HEK293 (cell line): ENCODE results near the gene EMC7.

Experiments
- FEZF1 ChIP-seq: fragments of 450-650 bp; formaldehyde crosslinking; IDR thresholded peaks from 2 replicates; pipeline ENCODE4 v1.5.1; 2016; ENCODE audit warnings: missing biosample characterization, missing genetic modification characterization
- GLI4 ChIP-seq: fragments of 450-650 bp; formaldehyde crosslinking; IDR thresholded peaks from 2 replicates; pipeline ENCODE4 v1.5.1; 2016; ENCODE audit warnings: missing biosample characterization, missing genetic modification characterization
- GLIS1 ChIP-seq: fragments of 450-650 bp; formaldehyde crosslinking; IDR thresholded peaks from 2 replicates; pipeline ENCODE4 v1.5.1; 2016; ENCODE audit warnings: missing biosample characterization, missing genetic modification characterization
- HOXA7 ChIP-seq: sonication (generic); formaldehyde crosslinking; IDR thresholded peaks from 2 replicates; pipeline ENCODE4 v1.8.1; 2022; ENCODE audit warnings: missing genetic modification reagents, borderline replicate concordance
- HOXC10 ChIP-seq: sonication (generic); formaldehyde crosslinking; IDR thresholded peaks from 2 replicates; pipeline ENCODE4 v1.8.1; 2023; ENCODE audit warnings: mild to moderate bottlenecking, missing genetic modification reagents
- INSM2 ChIP-seq: fragments of 450-650 bp; formaldehyde crosslinking; IDR thresholded peaks from 2 replicates; pipeline ENCODE4 v1.5.1; 2016; ENCODE audit warnings: missing biosample characterization, missing genetic modification characterization
- KLF17 ChIP-seq: fragments of 450-650 bp; formaldehyde crosslinking; IDR thresholded peaks from 2 replicates; pipeline ENCODE4 v1.5.1; 2016; ENCODE audit warnings: missing biosample characterization, missing genetic modification characterization
- REPIN1 ChIP-seq: fragments of 450-650 bp; formaldehyde crosslinking; IDR thresholded peaks from 2 replicates; pipeline ENCODE4 v1.5.1; 2017; ENCODE audit warnings: missing biosample characterization, missing genetic modification characterization, low read depth
- SP3 ChIP-seq: fragments of 450-650 bp; formaldehyde crosslinking; IDR thresholded peaks from 2 replicates; pipeline ENCODE4 v1.5.1; 2016; ENCODE audit warnings: missing biosample characterization, missing genetic modification characterization
- ZBTB20 ChIP-seq: fragments of 450-650 bp; formaldehyde crosslinking; IDR thresholded peaks from 2 replicates; pipeline ENCODE4 v1.5.1; 2016; ENCODE audit warnings: missing biosample characterization, missing genetic modification characterization
- ZBTB44 ChIP-seq: fragments of 450-650 bp; IDR thresholded peaks from 2 replicates; pipeline ENCODE4 v1.5.1; 2018; ENCODE audit warnings: missing biosample characterization, mild to moderate bottlenecking, missing genetic modification characterization
- ZBTB48 ChIP-seq: fragments of 450-650 bp; formaldehyde crosslinking; IDR thresholded peaks from 2 replicates; pipeline ENCODE4 v1.5.1; 2016; ENCODE audit warnings: missing biosample characterization, missing genetic modification characterization
- ZBTB6 ChIP-seq: fragments of 450-650 bp; formaldehyde crosslinking; IDR thresholded peaks from 2 replicates; pipeline ENCODE4 v1.5.1; 2017; ENCODE audit warnings: missing biosample characterization, missing genetic modification characterization
- ZFHX2 ChIP-seq: fragments of 450-650 bp; formaldehyde crosslinking; conservative IDR thresholded peaks from 2 replicates; pipeline ENCODE4 v1.5.1; 2016; ENCODE audit warnings: missing biosample characterization, missing genetic modification characterization
- ZFP37 ChIP-seq: fragments of 450-650 bp; formaldehyde crosslinking; IDR thresholded peaks from 2 replicates; pipeline ENCODE4 v1.5.1; 2016; ENCODE audit warnings: missing biosample characterization, missing genetic modification characterization
- ZNF155 ChIP-seq: fragments of 450-650 bp; formaldehyde crosslinking; IDR thresholded peaks from 2 replicates; pipeline ENCODE4 v1.5.1; 2016; ENCODE audit warnings: missing biosample characterization, missing genetic modification characterization
- ZNF18 ChIP-seq: fragments of 450-650 bp; formaldehyde crosslinking; IDR thresholded peaks from 2 replicates; pipeline ENCODE4 v1.5.1; 2016; ENCODE audit warnings: missing biosample characterization, missing genetic modification characterization
- ZNF202 ChIP-seq: fragments of 450-650 bp; formaldehyde crosslinking; IDR thresholded peaks from 2 replicates; pipeline ENCODE4 v1.5.1; 2016; ENCODE audit warnings: missing biosample characterization, missing genetic modification characterization, borderline replicate concordance
- ZNF221 ChIP-seq: fragments of 450-650 bp; formaldehyde crosslinking; IDR thresholded peaks from 2 replicates; pipeline ENCODE4 v1.5.1; 2017; ENCODE audit warnings: missing biosample characterization, missing genetic modification characterization, borderline replicate concordance
- ZNF23 ChIP-seq: fragments of 450-650 bp; formaldehyde crosslinking; IDR thresholded peaks from 2 replicates; pipeline ENCODE4 v1.5.1; 2016; ENCODE audit warnings: missing biosample characterization, missing genetic modification characterization, borderline replicate concordance
- ZNF280D ChIP-seq: fragments of 450-650 bp; formaldehyde crosslinking; IDR thresholded peaks from 2 replicates; pipeline ENCODE4 v1.5.1; 2016; ENCODE audit warnings: missing biosample characterization, missing genetic modification characterization
- ZNF394 ChIP-seq: fragments of 450-650 bp; formaldehyde crosslinking; IDR thresholded peaks from 2 replicates; pipeline ENCODE4 v1.5.1; 2016; ENCODE audit warnings: missing biosample characterization, missing genetic modification characterization, mild to moderate bottlenecking, moderate library complexity, borderline replicate concordance
- ZNF449 ChIP-seq: fragments of 450-650 bp; formaldehyde crosslinking; IDR thresholded peaks from 2 replicates; pipeline ENCODE4 v1.5.1; 2017; ENCODE audit warnings: missing biosample characterization, mild to moderate bottlenecking, missing genetic modification characterization, moderate library complexity
- ZNF561 ChIP-seq: fragments of 450-650 bp; IDR thresholded peaks from 2 replicates; pipeline ENCODE4 v1.5.1; 2018; ENCODE audit warnings: missing biosample characterization, missing genetic modification characterization, borderline replicate concordance
- ZNF629 ChIP-seq: fragments of 450-650 bp; formaldehyde crosslinking; IDR thresholded peaks from 2 replicates; pipeline ENCODE4 v1.5.1; 2017; ENCODE audit warnings: missing biosample characterization, missing genetic modification characterization
- ZNF664 ChIP-seq: fragments of 450-650 bp; formaldehyde crosslinking; IDR thresholded peaks from 2 replicates; pipeline ENCODE4 v1.5.1; 2016; ENCODE audit warnings: missing biosample characterization, missing genetic modification characterization
- ZNF792 ChIP-seq: fragments of 450-650 bp; formaldehyde crosslinking; IDR thresholded peaks from 2 replicates; pipeline ENCODE4 v1.5.1; 2016; ENCODE audit warnings: missing biosample characterization, missing genetic modification characterization
- ZXDB ChIP-seq: fragments of 450-650 bp; formaldehyde crosslinking; IDR thresholded peaks from 2 replicates; pipeline ENCODE4 v1.5.1; 2016; ENCODE audit warnings: missing biosample characterization, missing genetic modification characterization

Gene EMC7

GRCh38 chr15:34101366-34102174, at the start of gene EMC7, which contains the start of gene PGBD4 (continued):
- TF ChIP-seq ZNF792 (tag by site-specific recombination) (no peak), HOXC10 (CRISPR knock-in tag) (no peak), ZBTB44 (no peak), GLI4 (tag by site-specific recombination) (no peak), ZFHX2 (tag by site-specific recombination) (no peak), ZNF629 (tag by site-specific recombination) (peak; percentile 95), ZNF221 (tag by site-specific recombination) (no peak), ZNF394 (tag by site-specific recombination) (no peak; the same call in 1 of the 2 replicates), ZNF23 (tag by site-specific recombination) (no peak), ZFP37 (tag by site-specific recombination) (0 out of 2 replicates have a peak, but pooled peaks have one; percentile 47), GLIS1 (tag by site-specific recombination) (peak; percentile 54), ZBTB6 (tag by site-specific recombination) (no peak), REPIN1 (no peak), ZBTB20 (tag by site-specific recombination) (peak; percentile 93), ZNF155 (tag by site-specific recombination) (no peak), FEZF1 (peak; percentile 77), SP3 (tag by site-specific recombination) (peak; percentile 75), ZNF449 (tag by site-specific recombination) (no peak), ZBTB48 (tag by site-specific recombination) (no peak), ZNF561 (tag by site-specific recombination) (no peak), ZNF280D (tag by site-specific recombination) (no peak), KLF17 (tag by site-specific recombination) (peak; percentile 48; the same call in 1 of the 2 replicates), ZNF202 (tag by site-specific recombination) (no peak), ZNF18 (no peak), ZXDB (peak; percentile 86), HOXA7 (CRISPR knock-in tag) (no peak), INSM2 (no peak), ZNF664 (tag by site-specific recombination) (no peak)
